C4-2B (cell line): Measurements from ENCODE around the gene ACBD5.

Experiments
- ZFX ChIP-seq: fragments of 450-650 bp; IDR thresholded peaks from 2 replicates; pipeline ENCODE4 v1.6.1; 2017
- TF ChIP-seq, protein P1 (sequence below): fragments of 450-650 bp; conservative IDR thresholded peaks from 2 replicates; pipeline ENCODE4 v1.5.1; 2017; ENCODE audit warnings: mild to moderate bottlenecking

DNA sequence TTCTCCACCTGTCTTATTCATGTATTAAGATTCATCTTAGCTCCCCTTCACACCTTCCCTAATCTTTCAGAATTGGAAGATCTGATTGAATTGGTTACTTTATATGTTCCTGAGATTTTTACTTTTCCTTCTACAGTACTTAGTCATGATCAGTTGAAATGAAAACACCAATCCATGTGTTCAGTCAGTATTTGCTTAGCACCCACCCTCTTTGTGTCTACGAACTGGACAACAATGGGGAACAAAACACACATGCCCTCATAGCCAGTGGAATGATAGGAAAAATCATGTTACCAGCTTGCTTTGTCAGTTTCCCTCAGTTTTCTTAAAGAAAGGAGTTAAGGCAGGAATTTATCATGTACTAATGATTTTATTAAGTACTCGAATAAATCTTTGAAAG, 83.4 kb downstream of the ACBD5 start:
- TF ChIP-seq, protein P1, sequence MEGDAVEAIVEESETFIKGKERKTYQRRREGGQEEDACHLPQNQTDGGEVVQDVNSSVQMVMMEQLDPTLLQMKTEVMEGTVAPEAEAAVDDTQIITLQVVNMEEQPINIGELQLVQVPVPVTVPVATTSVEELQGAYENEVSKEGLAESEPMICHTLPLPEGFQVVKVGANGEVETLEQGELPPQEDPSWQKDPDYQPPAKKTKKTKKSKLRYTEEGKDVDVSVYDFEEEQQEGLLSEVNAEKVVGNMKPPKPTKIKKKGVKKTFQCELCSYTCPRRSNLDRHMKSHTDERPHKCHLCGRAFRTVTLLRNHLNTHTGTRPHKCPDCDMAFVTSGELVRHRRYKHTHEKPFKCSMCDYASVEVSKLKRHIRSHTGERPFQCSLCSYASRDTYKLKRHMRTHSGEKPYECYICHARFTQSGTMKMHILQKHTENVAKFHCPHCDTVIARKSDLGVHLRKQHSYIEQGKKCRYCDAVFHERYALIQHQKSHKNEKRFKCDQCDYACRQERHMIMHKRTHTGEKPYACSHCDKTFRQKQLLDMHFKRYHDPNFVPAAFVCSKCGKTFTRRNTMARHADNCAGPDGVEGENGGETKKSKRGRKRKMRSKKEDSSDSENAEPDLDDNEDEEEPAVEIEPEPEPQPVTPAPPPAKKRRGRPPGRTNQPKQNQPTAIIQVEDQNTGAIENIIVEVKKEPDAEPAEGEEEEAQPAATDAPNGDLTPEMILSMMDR = no peak
- no peak for TF ChIP-seq ZFX
